Gastroesophageal sphincter (tissue), 4 donors: Measurements from ENCODE around the gene UCHL3. TPM values are rescaled to one million over a fixed set of nuclear protein-coding genes. Genes with fewer than 3 reads are reported as not detected.

Experiments used
- ATAC-seq: fragments of 150-250 bp; one replicate; pipeline ENCODE4 v1.9.1; 2016; ENCODE audit warnings: mild to moderate bottlenecking, moderate library complexity
- H3K27ac ChIP-seq, 4 donors: fragments of 200-600 bp; sonication (generic) in 3 of 4; 1 replicate in 3 of 4; 2 replicates in 1 of 4; pipeline ENCODE4 v1.5.1; 2016 to 2019
- H3K27me3 ChIP-seq: fragments of 200-600 bp; sonication (generic); one replicate; pipeline ENCODE4 v1.5.1; 2019
- H3K36me3 ChIP-seq, 2 donors: fragments of 200-600 bp; sonication (generic); one replicate each; pipeline ENCODE4 v1.5.1; 2019; ENCODE audit warnings: control low read depth in 1 of 2
- H3K4me1 ChIP-seq, 3 donors: fragments of 200-600 bp; sonication (generic); 1 replicate in 2 of 3; 2 replicates in 1 of 3; pipeline ENCODE4 v1.5.1; 2016 to 2019; ENCODE audit warnings: control low read depth in 2 of 3
- H3K4me3 ChIP-seq, 2 donors: fragments of 200-600 bp; sonication (generic); one replicate each; pipeline ENCODE4 v1.5.1; 2019; ENCODE audit warnings: mild to moderate bottlenecking in 1 of 2, moderate library complexity in 1 of 2
- H3K9me3 ChIP-seq, 3 donors: fragments of 200-600 bp; sonication (generic); one replicate each; pipeline ENCODE4 v1.5.1; 2017 to 2019; ENCODE audit warnings: control low read depth in 2 of 3
- EP300 ChIP-seq: sonication (generic); formaldehyde crosslinking; IDR thresholded peaks from one replicate; pipeline ENCODE4 v1.6.1; 2017; ENCODE audit warnings: antibody characterized with exemption, mild to moderate bottlenecking
- POLR2A ChIP-seq, 2 donors: fragments of 450-650 bp; IDR thresholded peaks; one replicate each; pipeline ENCODE4 v1.6.1; 2017; ENCODE audit warnings: antibody characterized with exemption in 2 of 2, mild to moderate bottlenecking in 2 of 2, moderate library complexity in 1 of 2
- POLR2AphosphoS5 ChIP-seq: sonication (generic); formaldehyde crosslinking; IDR thresholded peaks from one replicate; pipeline ENCODE4 v1.6.1; 2017; ENCODE audit warnings: antibody characterized with exemption
- WGBS, 2 donors: methylation state at CpG; one replicate each; pipeline ENCODE4 v1.1.5; 2018; ENCODE audit warnings: low coverage in 1 of 2; 5-methylcytosine and 5-hydroxymethylcytosine counted together
- total RNA-seq, 4 donors: library from RNA; depleted of rRNA; stranded (reverse); fragments of >200 nt; gene quantifications; one replicate each; pipeline ENCODE4 v1.1.0, GENCODE V29; 2016
- TF ChIP-seq, protein P1 (sequence below), 4 experiments: fragments of 200-600 bp in 2 of 4; fragments of 450-650 bp in 2 of 4; sonication (generic) in 1 of 4; IDR thresholded peaks; one replicate each; pipeline ENCODE4 v1.5.1; 2017 to 2019; ENCODE audit warnings: antibody characterized with exemption in 4 of 4, mild to moderate bottlenecking in 2 of 4, moderate library complexity in 2 of 4

Gene UCHL3
- total RNA-seq, 4 donors from 2014 or later = 4.0 to 28.2 (median 19.0) TPM

DNA sequence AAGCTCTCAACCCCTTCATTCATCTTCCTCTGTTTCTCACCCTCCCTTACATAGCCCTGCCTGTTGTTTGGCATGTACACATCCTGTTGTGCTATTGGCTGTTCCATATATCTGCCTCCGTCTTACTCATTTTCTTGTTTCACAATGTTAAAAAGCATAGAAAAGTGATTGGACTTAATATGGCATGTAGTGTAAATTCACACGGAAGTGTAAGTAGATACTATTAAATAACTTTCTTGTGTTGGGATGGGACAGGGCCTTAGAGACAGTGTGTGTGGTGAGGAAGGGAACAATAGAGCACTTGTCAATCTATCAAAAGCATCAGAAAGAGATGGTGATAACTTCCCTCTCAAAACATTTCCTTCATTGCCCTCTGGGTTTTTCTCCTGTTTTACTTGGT is 98.9 kb downstream of the UCHL3 start:
- WGBS, 2 donors = 94 to 100% methylated on average over 2 of the region's 2 CpGs
- no peak for ATAC-seq
- Histone ChIP-seq H3K9me3 (no peaks in the 10 kb centered on the region), H3K27ac (no peak overlapping the region), H3K27me3 (no peaks in the 10 kb centered on the region), H3K36me3 (no peaks in the 10 kb centered on the region), H3K4me3 (no peak overlapping the region), H3K4me1 (no peaks in the 10 kb centered on the region)
- TF ChIP-seq POLR2AphosphoS5 = no peak
- TF ChIP-seq, protein P1, sequence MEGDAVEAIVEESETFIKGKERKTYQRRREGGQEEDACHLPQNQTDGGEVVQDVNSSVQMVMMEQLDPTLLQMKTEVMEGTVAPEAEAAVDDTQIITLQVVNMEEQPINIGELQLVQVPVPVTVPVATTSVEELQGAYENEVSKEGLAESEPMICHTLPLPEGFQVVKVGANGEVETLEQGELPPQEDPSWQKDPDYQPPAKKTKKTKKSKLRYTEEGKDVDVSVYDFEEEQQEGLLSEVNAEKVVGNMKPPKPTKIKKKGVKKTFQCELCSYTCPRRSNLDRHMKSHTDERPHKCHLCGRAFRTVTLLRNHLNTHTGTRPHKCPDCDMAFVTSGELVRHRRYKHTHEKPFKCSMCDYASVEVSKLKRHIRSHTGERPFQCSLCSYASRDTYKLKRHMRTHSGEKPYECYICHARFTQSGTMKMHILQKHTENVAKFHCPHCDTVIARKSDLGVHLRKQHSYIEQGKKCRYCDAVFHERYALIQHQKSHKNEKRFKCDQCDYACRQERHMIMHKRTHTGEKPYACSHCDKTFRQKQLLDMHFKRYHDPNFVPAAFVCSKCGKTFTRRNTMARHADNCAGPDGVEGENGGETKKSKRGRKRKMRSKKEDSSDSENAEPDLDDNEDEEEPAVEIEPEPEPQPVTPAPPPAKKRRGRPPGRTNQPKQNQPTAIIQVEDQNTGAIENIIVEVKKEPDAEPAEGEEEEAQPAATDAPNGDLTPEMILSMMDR (IDR thresholded peaks at IDR 0.05) = no peak
- no peak for TF ChIP-seq POLR2A (IDR thresholded peaks at IDR 0.05)
- no peak for TF ChIP-seq EP300

DNA sequence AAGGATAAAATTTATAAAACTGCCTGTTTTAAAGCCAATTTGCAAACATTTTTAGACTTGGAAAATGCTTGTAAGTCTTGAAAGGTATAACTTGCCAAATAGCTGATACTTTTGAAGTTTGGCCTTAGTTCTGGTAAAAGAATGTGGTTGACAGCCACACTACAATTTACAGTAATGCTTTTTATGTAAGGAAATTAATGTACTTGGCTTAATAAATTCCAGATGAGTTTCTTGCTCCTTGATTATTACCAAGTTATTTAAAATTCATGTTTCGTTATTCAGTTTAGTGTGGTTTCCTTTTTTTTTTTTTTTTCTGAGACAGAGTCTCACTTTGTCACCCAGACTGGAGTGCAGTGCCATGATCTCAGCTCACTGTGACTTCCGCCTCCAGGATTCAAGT is 101.4 kb downstream of the UCHL3 start:
- no peak overlapping the region for H3K4me3 ChIP-seq
- no peaks in the 10 kb centered on the region for H3K9me3 ChIP-seq
- 57 to 86% methylated on average over 1 to 2 of the region's 2 CpGs for WGBS, 2 donors
- no peak for TF ChIP-seq EP300
- no peak overlapping the region for H3K27ac ChIP-seq
- no peaks in the 10 kb centered on the region for H3K36me3 ChIP-seq
- H3K4me1 ChIP-seq = no peaks in the 10 kb centered on the region
- no peak for ATAC-seq
- H3K27me3 ChIP-seq = no peaks in the 10 kb centered on the region

DNA sequence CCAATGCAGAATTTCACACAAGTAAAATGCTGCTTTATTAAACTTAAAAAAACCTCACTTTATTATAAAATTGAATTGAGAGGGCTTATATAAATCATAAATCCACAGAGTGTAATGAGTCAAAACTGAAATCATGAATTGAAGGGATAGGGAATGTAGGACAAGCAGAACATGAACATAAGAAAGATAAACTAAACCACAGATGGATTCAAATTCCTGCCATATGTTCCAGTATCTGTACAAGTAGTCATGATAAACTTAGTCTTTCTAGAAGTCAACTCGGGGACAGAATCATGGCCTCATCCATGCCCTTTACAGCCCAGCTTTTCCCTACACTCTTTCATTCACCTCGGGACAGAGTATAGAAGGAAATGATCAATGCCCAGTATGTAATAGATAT is 103.1 kb downstream of the UCHL3 start:
- no peak for ATAC-seq
- H3K9me3 ChIP-seq = no peaks in the 10 kb centered on the region
- WGBS, 2 donors = 93 to 95% methylated on average over 2 of the region's 2 CpGs
- no peaks in the 10 kb centered on the region for H3K27me3 ChIP-seq
- TF ChIP-seq POLR2A (IDR thresholded peaks at IDR 0.05) (no peak), EP300 (no peak), POLR2AphosphoS5 (no peak)
- TF ChIP-seq, protein P1 (IDR thresholded peaks at IDR 0.05) = no peak
- H3K4me3 ChIP-seq = no peak overlapping the region
- H3K27ac ChIP-seq = no peak overlapping the region
- no peaks in the 10 kb centered on the region for H3K36me3 ChIP-seq
- no peaks in the 10 kb centered on the region for H3K4me1 ChIP-seq

Other genes with a start within 250 kb of the UCHL3 start
- 10 to 100 TPM; 12.8 to 28.0 (median 22.4) TPM for gene TBC1D4, start 67.6 kb upstream of the UCHL3 start, total RNA-seq
- 100 to 1,000 TPM in 2 of 4 donors, 10 to 100 TPM in 2; 61.3 to 138 (median 107) TPM for gene COMMD6, start 11.9 kb upstream of the UCHL3 start, total RNA-seq
- gene LMO7, start 86.5 kb downstream of the UCHL3 start, total RNA-seq = 10 to 100 TPM; 15.1 to 45.0 (median 26.8) TPM